GM18499 (cell line): ENCODE results near the gene WASHC3.
A peak's percentile ranks its signal among the peaks of the same experiment; 100 is the strongest.
"Not testable (repeated sequence)": the region's sequence is repeated elsewhere in the genome, so short reads cannot be mapped to it uniquely, and the experiment has no call there.

ENCODE experiments used
- ATAC-seq: cut with Tn5 transposase; IDR thresholded peaks from one replicate; pipeline ENCODE4 v1.9.1; 2021; ENCODE audit warnings: moderate number of reproducible peaks; ENCODE audit not compliant: insufficient read depth, unreplicated experiment

The WASHC3 gene

DNA sequence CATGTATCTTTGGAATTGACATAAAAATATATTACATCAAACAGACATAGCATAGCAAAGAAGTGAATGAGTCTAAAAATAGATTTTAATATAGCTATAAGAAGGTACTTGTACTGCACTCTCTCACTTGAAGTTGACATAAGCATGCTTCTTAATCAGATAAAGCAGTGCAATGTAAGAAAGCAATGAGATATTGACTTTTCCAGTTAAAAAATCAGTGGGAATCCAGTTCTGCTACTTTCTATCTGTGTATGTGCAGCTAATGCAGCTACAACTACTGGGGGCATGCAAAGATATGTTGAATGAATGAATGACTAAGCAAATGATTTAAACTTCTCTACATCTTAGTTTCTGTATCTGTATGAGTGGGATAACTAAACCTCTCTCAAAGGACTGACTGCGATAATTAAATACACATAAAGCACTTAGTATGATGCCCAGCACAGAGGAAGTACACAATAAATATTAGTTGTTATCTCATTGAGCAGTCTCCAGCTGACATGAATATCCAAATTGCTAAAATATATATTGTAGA is 10.3 kb downstream of the WASHC3 start:
- no peak for ATAC-seq

- ATAC-seq, result no peak
Measured at GRCh38 chr12:102050660-102051430, 10.9 kb downstream of the WASHC3 start.

- no peak for ATAC-seq
Measured at GRCh38 chr12:102043928-102044327, 17.9 kb downstream of the WASHC3 start.

DNA sequence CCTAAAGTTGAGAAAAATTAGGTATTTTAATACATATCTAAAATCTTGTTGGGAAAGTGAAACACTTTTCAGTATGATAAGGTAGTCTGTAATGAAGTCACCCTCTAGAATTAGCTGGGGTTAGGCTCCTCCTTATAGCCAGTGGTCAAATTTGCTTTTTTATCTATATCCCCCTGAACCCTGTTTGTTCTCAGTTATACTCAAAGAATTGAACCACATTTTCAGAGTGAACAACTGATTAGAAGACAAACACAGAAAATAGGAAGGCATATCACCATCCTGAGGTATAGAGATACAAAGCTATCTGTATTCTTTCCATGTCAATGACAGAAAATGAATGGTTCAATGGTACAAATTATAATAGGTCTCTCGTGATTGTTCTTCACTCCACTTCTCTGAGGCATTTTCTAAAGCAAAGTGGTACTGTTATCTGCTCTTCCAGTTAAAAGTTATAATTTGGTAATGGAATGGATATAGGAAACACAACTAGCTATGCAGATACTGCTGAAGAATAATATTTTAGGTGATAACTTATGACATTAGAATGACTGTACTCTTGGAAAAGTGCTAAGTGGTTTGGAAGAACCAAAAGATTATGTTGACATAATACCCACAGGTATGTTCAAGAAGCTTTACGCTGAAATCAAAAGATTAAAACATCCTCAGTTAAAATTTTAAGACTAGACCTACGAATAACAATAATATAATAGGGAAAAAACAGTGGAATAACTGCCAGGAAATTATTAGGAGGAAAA is 27.6 kb downstream of the WASHC3 start:
- ATAC-seq, result no peak

GRCh38 chr12:102031852-102032251 is 29.9 kb downstream of the WASHC3 start:
- no peak for ATAC-seq

GRCh38 chr12:102029141-102029540 is 32.6 kb downstream of the WASHC3 start:
- ATAC-seq, result no peak

DNA sequence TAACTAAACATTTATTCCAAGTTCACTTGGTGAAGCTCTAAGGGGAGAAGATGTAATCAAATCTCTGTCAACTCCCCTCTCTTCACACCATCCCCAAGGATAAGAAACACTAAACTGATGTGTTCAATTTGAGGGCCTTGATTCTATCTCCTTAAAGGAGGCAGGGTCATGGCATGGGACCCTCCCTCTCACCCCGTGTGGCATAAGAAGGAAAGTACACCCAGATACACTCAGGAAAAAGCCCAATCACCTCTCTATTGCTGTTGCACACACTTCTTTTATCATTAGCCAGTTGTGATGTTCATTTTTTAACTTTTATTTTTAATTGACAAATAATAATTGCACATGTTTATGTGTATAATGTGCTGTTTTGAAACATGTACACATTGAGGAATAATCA is 35.1 kb downstream of the WASHC3 start:
- no peak for ATAC-seq

GRCh38 chr12:102024765-102025164 is 37.0 kb downstream of the WASHC3 start:
- no peak for ATAC-seq

- ATAC-seq, result no peak
Measured at GRCh38 chr12:102023343-102023930, 38.4 kb downstream of the WASHC3 start.

GRCh38 chr12:102022286-102022685 is 39.5 kb downstream of the WASHC3 start:
- ATAC-seq, result no peak

- ATAC-seq, result no peak
Measured at GRCh38 chr12:102021540-102022246, 40.1 kb downstream of the WASHC3 start.

GRCh38 chr12:102018607-102019006 is 43.2 kb downstream of the WASHC3 start:
- not testable (repeated sequence) for ATAC-seq

GRCh38 chr12:102016472-102016871 is 45.3 kb downstream of the WASHC3 start:
- no peak for ATAC-seq

GRCh38 chr12:102010265-102010994 is 51.4 kb downstream of the WASHC3 start:
- ATAC-seq, result peak; percentile 88

DNA sequence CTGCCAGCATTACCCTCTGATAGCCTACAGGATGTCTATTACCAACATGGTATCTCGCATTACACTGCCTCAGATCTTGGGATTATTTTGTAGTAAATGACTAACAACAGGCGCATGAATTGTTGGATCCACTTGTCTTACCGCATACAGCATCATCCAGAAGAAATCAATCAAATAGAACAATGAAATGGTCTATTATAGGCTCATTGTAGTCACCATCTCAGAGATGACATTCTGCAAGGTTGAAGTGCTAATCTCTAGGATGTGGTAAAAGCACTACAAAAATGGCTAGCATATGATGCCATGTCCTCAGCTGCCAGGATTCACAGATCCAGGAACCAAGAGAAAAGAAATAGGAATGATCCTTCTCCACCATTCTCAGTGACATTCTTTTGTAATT is 52.0 kb downstream of the WASHC3 start:
- no peak for ATAC-seq

GRCh38 chr12:102008615-102009126 is 53.1 kb downstream of the WASHC3 start:
- no peak for ATAC-seq

DNA sequence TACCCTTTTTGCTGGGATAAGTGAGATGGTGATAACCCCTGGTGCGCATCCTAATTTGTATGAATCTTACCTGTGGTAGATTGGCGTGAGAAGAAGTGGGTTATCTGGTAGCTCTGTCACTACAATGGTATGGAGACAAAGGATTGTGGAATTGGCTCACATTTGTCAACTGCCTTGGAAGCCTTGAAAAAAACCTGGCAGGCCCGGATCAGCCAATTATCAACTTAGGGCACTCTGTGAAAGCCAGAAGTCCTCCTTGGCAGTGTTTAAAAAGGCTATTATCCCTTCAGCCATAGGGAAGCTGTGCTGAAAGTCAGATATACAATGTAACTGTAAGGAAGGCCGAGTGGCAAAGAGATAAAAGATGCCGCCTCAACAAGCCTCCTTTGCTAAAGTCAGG is 56.5 kb downstream of the WASHC3 start:
- ATAC-seq, result no peak

- no peak for ATAC-seq
Measured at GRCh38 chr12:101997102-101997501, 64.7 kb downstream of the WASHC3 start.

GRCh38 chr12:101995684-101996083 is 66.1 kb downstream of the WASHC3 start:
- no peak for ATAC-seq

DNA sequence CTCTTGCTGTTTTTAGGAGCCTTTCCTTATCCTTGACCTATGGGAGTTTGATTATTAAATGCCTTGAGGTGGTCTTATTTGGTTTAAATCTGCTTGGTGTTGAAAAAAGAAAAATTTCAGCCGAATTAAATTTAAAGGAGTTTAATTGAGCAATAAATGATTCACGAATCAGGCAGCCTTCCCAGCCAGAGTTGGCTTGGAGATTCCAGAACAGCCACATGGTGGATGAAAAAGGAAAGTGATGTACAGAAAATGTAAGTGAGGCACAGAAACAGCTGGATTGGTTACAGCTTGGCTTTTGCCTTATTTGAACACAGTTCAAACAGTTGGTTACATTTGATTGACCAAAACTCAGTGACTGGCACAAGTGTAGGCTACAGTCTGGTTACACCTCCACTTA is 69.7 kb downstream of the WASHC3 start:
- no peak for ATAC-seq
